ENCODE results near the gene MEGF6.

DNA sequence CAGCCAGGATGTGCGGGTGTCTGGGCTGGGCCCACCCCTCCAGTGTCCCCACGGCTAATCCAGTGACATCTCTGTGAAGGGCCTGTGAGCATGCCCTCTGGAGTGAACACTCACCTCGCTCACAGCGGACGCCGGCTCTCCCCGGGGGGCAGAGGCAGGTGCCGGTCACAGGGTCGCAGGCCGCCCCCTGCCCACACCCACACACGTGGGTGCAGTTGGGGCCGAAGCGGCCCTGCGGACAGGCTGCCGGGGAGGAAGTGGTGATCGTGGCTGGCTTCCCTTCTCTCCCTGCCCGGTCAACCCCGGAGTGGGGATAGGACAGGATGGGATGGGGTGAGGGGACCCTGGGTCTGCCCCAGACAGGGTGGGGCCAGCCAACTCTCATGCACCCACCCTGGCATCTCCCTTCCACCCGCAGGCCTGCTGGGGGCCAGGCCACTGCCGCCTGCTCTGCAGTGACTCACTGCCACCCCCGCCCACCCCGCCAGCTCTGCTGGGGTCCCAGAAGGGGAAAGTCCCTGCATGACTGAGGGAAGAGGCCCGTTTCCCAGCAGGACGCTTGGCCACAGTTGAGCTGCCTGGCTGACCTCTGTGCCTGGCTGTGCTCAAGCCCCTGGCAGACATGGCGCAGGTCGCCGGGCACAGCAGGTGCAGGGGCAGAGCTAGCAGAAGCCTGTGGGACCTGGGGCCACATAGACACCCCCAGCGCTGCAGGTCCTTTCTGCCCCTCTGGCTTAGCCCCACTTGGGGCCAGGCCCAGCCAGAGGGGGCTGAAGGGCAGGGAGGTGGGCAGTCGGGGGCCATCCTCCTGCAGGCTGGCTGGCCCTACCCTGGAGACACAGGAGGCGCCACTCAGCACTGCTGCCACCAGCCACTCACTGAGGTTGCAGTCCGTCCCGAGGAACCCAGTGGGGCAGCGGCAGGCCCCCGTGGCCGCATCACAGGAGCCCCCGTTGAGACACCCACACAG, 115.2 kb downstream of the MEGF6 start:
- TF ChIP-seq TCF7L2 (IDR thresholded peaks at IDR 0.05; ENCODE audit: low read depth, low read length) (no peak), CTCF (IDR thresholded peaks at IDR 0.05 in 2 of 3, conservative IDR thresholded peaks at IDR 0.05 in 1 of 3; ENCODE audit: insufficient read depth in 2 of 3, low read depth in 1 of 3, low read length in 3 of 3) (no peak), CBX8 (IDR thresholded peaks at IDR 0.05; ENCODE audit: borderline replicate concordance, extremely low read depth, low read depth, low read length, poor library complexity, severe bottlenecking) (no peak), ATF3 (IDR thresholded peaks at IDR 0.05) (no peak), ATF3 (CRISPR knock-in tag; conservative IDR thresholded peaks at IDR 0.05) (no peak), PRDM10 (IDR thresholded peaks at IDR 0.05; ENCODE audit: partially characterized antibody) (no peak), ATF7 (IDR thresholded peaks at IDR 0.05) (no peak), HOXB6 (CRISPR knock-in tag; IDR thresholded peaks at IDR 0.05; ENCODE audit: borderline replicate concordance) (no peak), ZNF639 (CRISPR knock-in tag; conservative IDR thresholded peaks at IDR 0.05 in 1 of 2, IDR thresholded peaks at IDR 0.05 in 1 of 2) (no peak), SRSF9 (IDR thresholded peaks at IDR 0.05; ENCODE audit: borderline replicate concordance, low read depth, low read length) (no peak), ZNF583 (CRISPR knock-in tag; IDR thresholded peaks at IDR 0.05) (no peak), TEAD4 (IDR thresholded peaks at IDR 0.05; ENCODE audit: low read length) (no peak), TEAD4 (CRISPR knock-in tag; IDR thresholded peaks at IDR 0.05; ENCODE audit: borderline replicate concordance) (no peak)
- TF ChIP-seq, protein P1, sequence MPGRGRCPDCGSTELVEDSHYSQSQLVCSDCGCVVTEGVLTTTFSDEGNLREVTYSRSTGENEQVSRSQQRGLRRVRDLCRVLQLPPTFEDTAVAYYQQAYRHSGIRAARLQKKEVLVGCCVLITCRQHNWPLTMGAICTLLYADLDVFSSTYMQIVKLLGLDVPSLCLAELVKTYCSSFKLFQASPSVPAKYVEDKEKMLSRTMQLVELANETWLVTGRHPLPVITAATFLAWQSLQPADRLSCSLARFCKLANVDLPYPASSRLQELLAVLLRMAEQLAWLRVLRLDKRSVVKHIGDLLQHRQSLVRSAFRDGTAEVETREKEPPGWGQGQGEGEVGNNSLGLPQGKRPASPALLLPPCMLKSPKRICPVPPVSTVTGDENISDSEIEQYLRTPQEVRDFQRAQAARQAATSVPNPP (IDR thresholded peaks at IDR 0.05; ENCODE audit: borderline replicate concordance, insufficient read depth, insufficient read length): no peak

Data from K562 (cell line).